ENCODE results near the gene MYOG.

- TF ChIP-seq CTCF (IDR thresholded peaks at IDR 0.05; ENCODE audit: low read depth, low read length) (no peak), POLR2A (IDR thresholded peaks at IDR 0.05; ENCODE audit: extremely low read depth, insufficient read length) (no peak)
Observed at GRCh38 chr1:203095061-203095690, 9.4 kb upstream of the MYOG start.

All from NB4 (cell line).